Measurements from ENCODE around the gene ANKS1B.

DNA sequence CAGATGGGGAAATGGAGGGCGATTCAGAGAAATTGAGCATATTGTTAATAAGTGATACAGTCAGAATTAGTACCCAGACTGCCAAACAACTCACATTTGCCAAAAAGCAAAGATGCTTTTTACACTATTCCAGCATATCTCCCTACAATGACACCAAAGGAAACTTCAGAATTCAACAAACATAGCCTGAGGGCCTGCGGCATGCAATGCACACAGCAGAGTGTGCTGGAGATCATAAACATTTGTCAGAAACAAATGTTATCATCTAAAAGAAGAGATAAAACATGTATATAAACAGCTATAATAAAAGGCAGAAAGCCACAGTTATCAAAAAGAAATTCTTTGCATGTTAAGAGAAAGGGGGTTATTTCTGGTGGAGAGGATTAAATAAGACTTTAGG, 357.3 kb downstream of the ANKS1B start:
- TF ChIP-seq, protein P1, sequence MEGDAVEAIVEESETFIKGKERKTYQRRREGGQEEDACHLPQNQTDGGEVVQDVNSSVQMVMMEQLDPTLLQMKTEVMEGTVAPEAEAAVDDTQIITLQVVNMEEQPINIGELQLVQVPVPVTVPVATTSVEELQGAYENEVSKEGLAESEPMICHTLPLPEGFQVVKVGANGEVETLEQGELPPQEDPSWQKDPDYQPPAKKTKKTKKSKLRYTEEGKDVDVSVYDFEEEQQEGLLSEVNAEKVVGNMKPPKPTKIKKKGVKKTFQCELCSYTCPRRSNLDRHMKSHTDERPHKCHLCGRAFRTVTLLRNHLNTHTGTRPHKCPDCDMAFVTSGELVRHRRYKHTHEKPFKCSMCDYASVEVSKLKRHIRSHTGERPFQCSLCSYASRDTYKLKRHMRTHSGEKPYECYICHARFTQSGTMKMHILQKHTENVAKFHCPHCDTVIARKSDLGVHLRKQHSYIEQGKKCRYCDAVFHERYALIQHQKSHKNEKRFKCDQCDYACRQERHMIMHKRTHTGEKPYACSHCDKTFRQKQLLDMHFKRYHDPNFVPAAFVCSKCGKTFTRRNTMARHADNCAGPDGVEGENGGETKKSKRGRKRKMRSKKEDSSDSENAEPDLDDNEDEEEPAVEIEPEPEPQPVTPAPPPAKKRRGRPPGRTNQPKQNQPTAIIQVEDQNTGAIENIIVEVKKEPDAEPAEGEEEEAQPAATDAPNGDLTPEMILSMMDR (IDR thresholded peaks at IDR 0.05; ENCODE audit: low read depth, low read length, missing input control): no peak
- TF ChIP-seq SP1 (IDR thresholded peaks at IDR 0.05) (no peak), YY1 (IDR thresholded peaks at IDR 0.05) (no peak), TAF1 (conservative IDR thresholded peaks at IDR 0.05) (no peak), EGR1 (IDR thresholded peaks at IDR 0.05; ENCODE audit: low read depth in 2 of 2) (no peak), RAD21 (IDR thresholded peaks at IDR 0.05) (no peak), JUND (IDR thresholded peaks at IDR 0.05) (no peak), FOXA2 (IDR thresholded peaks at IDR 0.05) (no peak), HNF4G (IDR thresholded peaks at IDR 0.05) (no peak), GABPA (IDR thresholded peaks at IDR 0.05 in 1 of 2, conservative IDR thresholded peaks at IDR 0.05 in 1 of 2) (no peak)
- TF ChIP-seq, protein P2, sequence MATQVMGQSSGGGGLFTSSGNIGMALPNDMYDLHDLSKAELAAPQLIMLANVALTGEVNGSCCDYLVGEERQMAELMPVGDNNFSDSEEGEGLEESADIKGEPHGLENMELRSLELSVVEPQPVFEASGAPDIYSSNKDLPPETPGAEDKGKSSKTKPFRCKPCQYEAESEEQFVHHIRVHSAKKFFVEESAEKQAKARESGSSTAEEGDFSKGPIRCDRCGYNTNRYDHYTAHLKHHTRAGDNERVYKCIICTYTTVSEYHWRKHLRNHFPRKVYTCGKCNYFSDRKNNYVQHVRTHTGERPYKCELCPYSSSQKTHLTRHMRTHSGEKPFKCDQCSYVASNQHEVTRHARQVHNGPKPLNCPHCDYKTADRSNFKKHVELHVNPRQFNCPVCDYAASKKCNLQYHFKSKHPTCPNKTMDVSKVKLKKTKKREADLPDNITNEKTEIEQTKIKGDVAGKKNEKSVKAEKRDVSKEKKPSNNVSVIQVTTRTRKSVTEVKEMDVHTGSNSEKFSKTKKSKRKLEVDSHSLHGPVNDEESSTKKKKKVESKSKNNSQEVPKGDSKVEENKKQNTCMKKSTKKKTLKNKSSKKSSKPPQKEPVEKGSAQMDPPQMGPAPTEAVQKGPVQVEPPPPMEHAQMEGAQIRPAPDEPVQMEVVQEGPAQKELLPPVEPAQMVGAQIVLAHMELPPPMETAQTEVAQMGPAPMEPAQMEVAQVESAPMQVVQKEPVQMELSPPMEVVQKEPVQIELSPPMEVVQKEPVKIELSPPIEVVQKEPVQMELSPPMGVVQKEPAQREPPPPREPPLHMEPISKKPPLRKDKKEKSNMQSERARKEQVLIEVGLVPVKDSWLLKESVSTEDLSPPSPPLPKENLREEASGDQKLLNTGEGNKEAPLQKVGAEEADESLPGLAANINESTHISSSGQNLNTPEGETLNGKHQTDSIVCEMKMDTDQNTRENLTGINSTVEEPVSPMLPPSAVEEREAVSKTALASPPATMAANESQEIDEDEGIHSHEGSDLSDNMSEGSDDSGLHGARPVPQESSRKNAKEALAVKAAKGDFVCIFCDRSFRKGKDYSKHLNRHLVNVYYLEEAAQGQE (IDR thresholded peaks at IDR 0.05): no peak
- TF ChIP-seq, protein P3, sequence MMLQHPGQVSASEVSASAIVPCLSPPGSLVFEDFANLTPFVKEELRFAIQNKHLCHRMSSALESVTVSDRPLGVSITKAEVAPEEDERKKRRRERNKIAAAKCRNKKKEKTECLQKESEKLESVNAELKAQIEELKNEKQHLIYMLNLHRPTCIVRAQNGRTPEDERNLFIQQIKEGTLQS (IDR thresholded peaks at IDR 0.05): no peak
- TF ChIP-seq, protein P4, sequence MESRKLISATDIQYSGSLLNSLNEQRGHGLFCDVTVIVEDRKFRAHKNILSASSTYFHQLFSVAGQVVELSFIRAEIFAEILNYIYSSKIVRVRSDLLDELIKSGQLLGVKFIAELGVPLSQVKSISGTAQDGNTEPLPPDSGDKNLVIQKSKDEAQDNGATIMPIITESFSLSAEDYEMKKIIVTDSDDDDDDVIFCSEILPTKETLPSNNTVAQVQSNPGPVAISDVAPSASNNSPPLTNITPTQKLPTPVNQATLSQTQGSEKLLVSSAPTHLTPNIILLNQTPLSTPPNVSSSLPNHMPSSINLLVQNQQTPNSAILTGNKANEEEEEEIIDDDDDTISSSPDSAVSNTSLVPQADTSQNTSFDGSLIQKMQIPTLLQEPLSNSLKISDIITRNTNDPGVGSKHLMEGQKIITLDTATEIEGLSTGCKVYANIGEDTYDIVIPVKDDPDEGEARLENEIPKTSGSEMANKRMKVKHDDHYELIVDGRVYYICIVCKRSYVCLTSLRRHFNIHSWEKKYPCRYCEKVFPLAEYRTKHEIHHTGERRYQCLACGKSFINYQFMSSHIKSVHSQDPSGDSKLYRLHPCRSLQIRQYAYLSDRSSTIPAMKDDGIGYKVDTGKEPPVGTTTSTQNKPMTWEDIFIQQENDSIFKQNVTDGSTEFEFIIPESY (IDR thresholded peaks at IDR 0.05): no peak
- TF ChIP-seq, protein P5, sequence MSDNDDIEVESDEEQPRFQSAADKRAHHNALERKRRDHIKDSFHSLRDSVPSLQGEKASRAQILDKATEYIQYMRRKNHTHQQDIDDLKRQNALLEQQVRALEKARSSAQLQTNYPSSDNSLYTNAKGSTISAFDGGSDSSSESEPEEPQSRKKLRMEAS (IDR thresholded peaks at IDR 0.05): no peak
